ENCODE data around the gene KRT79.

The KRT79 gene

GRCh38 chr12:52835271-52836041, 1.3 kb upstream of the KRT79 start:
- peak in 1 of 3 donors; percentile 10 for DNase-seq (ENCODE audit: low read depth in 3 of 3)

DNA sequence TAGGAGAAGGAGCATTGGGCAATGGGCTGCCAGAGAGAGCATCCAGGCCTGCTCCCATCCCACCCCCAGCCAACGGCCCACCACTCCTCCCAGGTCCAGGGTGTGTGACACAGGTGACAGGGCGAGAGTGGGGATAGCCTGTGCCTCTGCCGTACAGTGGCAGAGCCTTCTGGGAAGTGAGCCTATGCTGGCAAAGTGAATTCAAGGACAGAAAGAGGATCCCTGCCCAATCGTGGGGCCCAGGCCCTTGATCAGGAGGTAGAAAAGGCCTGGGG, 553 bp upstream of the KRT79 start:
- no peak for DNase-seq (ENCODE audit: low read depth in 3 of 3)

DNA sequence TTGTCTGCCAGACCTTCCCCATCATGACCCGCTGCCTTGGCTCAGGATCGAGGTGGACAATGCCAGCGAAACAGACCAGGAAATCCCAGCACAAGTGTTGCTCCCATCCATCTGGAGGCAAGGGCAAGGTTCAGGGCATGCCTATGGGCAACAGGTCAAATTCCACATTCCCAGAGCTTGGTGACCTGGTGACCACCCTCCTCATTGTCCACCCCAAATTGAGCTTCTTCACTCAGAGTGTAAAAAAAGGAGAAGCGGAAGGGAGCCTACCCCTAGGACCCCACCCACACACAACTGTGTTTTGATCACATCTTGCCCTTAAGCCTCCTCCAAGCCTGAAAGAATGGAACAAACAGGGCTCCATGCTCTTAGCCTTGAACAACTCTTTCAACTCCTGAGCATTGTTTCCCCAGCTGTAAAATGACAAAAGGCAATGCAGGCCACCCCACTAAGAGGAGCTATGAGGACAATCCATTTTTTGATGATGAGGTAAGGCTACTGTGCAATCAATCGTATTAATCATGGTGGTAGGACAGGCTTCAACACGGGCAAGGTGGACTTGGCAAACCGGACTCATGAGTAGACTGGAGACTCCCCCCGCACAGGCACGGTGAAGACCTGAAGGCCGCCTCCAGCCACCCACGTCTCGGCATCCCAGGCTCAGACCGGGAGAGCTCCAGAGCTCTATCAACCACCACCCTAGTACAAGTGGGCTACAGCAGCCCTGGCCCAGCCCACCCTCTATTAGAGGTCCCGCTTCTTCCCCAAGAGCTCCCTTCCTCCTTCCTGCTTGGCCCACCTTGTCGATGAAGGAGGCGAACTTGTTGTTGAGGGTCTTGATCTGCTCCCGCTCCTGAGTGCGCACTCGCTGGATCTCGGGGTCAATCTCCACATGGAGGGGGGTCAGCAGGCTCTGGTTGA, 866 bp downstream of the KRT79 start:
- no peak for DNase-seq (ENCODE audit: low read depth in 3 of 3)

GRCh38 chr12:52832451-52832850, 1.7 kb downstream of the KRT79 start:
- no peak for DNase-seq (ENCODE audit: low read depth in 3 of 3)

DNA sequence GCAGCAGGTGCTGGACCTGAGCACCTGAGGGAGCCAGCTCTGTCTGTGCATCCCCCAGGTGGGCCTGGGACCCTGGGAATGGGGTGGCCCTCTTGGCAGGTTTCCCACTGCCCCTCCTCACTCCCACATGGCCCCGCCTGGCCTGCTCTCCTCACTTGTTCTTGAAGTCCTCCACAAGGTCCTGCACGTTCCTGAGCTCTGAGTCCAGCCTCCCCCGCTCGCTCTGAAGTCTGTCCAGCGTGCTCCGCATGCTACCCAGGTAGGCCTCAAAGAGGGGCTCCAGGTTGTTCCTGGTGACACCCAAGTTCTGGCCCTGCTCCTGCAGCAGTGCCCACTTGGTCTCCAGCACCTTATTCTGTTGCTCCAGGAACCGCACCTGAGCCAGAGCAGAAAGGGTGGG, 2.9 kb downstream of the KRT79 start:
- no peak for DNase-seq (ENCODE audit: low read depth in 3 of 3)

DNA sequence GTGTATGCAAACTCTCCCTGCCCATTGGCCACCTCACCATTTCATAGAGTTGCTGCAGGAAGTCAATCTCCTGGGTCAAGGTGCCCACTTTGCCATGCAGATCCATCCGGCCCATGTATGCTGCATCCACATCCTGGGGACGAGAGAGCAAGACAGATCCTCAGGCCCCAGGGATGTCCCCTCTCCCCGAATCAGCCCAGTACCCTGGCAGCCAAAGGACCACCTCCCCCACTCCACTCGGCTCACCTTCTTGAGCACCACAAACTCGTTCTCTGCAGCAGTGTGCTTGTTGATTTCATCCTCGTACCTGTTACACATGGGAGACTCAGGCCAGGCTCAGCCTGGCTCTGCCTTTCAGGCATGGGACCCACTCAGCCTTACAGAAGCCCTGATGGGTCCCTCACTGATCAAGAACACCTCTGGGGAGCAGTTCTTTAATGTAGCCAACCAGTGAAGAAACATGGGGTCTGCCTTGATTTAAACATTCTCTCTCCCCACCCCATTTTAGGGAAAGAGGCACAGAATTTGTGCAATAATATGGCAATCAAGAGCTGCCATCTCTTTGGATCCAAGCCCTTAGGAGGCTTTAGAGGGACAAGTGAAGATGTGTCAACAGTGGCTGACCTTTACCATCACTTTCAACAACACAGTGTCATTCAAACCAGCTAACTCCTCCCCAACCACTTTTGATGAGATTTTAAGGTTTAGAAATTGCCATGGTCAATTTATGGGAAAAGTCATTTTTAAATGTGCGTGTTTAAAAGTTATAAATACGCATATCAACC, 3.9 kb downstream of the KRT79 start:
- no peak for DNase-seq (ENCODE audit: low read depth in 3 of 3)

- DNase-seq (ENCODE audit: low read depth in 3 of 3), result no peak
Observed at GRCh38 chr12:52828591-52829021, 5.5 kb downstream of the KRT79 start.

DNA sequence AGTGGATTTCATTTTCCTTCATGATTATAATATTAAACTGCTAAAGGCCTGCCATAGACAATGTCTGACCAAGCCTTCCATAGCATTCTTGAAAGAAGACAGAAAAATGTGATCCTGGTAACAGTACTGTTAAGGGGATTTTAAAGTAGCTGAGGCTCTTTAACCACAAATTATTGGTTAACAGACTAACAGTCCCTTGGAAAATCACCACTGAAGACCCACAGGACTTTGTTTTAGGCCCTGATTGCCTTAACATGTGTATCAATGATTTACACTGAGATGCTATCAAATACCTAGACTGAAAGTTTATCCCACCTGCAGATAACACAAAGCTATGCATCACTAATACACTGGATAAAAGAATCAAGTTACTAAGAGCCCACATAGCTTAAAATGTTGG, 6.0 kb downstream of the KRT79 start:
- no peak for DNase-seq (ENCODE audit: low read depth in 3 of 3)

DNA sequence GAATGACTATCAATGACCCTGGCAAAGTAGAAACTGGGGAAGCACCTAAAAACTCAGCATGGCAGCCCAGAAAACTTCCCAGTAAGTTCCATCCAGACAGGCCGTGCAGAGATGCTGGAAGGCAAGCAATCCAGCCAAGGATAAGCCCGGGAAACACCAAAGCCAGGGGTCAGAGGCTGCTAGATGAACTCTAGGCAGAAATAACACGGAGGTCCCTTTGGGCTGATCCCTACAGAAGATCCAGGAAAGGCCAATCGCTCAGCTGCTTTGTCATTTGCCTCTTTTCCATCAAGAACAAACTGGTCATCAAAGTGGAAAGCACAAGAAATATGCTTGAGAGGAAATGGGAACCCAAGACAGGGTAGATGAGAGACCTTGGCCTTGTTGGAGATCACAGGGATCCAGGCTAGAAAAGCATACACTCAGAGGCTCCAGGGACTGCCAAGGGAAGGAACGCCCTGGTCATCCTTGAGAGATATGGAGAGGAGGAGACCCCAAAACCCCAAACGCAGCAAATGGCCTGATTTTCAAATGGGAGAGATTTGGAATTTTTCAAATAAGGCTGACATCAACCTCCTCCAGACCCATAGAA, 6.5 kb downstream of the KRT79 start:
- DNase-seq (ENCODE audit: low read depth in 3 of 3), result no peak

- no peak for DNase-seq (ENCODE audit: low read depth in 3 of 3)
Observed at GRCh38 chr12:52826611-52827498, 7.3 kb downstream of the KRT79 start.

- DNase-seq (ENCODE audit: low read depth in 3 of 3), result no peak
Observed at GRCh38 chr12:52825961-52826360, 8.2 kb downstream of the KRT79 start.

DNA sequence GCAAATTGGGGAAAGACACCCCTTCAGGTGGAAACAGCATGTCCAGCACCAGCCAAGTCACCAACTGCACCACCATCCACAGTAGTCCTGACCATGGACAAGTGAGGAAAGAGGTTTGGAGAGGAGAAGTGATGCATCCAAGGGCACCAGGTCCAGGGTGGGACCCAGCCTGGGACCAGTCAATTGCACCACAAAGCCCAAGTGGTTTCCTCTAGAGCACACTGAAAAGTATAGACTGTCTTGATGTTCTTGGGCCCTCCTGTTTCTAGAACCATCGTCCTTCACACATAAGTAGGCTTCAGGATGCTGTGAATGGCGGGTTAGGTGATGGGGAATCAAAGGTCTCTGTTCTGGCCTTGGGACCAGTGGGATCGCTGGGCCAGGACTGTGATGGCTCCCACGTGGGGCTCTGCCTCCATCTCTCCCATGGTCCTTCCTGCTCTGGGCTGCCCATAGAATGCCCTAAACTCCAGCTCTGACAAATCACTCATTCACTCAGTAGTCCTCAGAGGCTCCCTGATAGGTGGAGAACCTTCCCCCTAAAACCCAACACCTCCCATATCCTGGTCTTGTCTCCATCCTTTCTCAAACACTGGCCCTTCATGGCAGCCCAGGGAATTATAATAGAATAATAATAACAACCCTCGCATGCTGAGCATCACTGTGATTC, 9.2 kb downstream of the KRT79 start:
- DNase-seq (ENCODE audit: low read depth in 3 of 3), result no peak

GRCh38 chr12:52823761-52824450, 10.2 kb downstream of the KRT79 start:
- no peak for DNase-seq (ENCODE audit: low read depth in 3 of 3)

GRCh38 chr12:52822771-52823510, 11.2 kb downstream of the KRT79 start:
- DNase-seq (ENCODE audit: low read depth in 3 of 3), result no peak

- no peak for DNase-seq (ENCODE audit: low read depth in 3 of 3)
Observed at GRCh38 chr12:52821826-52822660, 12.1 kb downstream of the KRT79 start.

DNA sequence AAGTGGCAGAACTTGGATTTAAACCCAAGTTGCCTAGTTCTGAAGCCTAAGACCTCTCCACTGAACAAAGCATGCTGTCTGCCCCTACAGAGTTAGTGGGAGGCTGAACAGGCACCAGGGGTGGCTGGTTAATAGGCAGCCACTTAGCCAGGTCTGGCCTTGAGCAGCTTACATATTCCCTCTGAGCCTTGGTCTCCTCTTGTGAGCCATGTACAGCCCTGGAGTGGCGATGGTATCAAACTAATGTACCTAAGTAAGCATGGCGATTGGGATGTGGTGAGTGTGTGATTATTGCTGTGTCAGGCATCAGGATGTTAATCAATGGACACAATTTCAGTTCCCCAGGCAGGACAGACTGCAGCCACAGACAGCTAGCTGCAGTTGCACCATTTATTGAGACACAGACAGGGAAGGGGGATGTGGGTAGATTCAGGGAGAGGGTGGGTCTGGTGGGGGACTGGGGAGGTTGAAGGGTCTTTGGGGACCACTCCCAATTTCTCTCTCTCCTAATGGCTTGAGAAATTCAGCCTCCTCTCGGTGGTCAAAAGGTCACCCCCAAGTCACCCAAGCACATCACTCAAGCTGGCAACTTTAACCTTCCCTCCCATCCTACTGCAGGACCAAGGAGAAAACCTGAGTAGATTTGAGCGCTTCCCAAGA, 12.9 kb downstream of the KRT79 start:
- DNase-seq (ENCODE audit: low read depth in 3 of 3), result no peak

DNA sequence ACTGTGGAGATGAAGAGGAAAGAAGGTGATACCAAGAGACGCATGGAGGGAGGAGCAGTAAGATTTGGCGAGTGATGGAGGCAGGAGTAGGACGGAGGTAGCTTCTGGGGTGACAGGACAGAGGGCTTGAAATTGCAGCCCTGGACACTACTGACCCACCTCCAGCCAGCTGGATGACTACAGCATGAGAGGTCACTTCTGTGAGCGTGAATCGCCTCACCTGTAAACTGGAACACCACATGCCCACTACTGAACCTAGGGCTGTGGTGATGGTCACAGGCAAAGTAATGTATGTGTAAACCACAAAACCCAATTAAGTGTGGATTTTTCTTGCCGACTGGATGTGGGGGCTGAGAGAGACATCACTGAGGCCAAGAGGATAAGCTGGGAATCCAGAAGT, 13.6 kb downstream of the KRT79 start:
- DNase-seq (ENCODE audit: low read depth in 3 of 3), result no peak
